H9 (cell line): Measurements from ENCODE around the gene IL15. TPM values are rescaled to one million over a fixed set of nuclear protein-coding genes. Genes with fewer than 3 reads are reported as not detected.

Source experiments
- DNase-seq: peaks from one replicate; pipeline ENCODE4 v3.0.0-alpha.2; 2017
- H2AFZ ChIP-seq: one replicate; pipeline ENCODE4 v1.6.1; 2013; ENCODE audit warnings: mild to moderate bottlenecking, low read length, control low read depth, moderate library complexity
- H2AK5ac ChIP-seq: 2 replicates; pipeline ENCODE4 v1.6.1; 2013; ENCODE audit warnings: low read length, control low read depth, mixed read lengths; ENCODE audit not compliant: insufficient read length
- H2BK120ac ChIP-seq: one replicate; pipeline ENCODE4 v1.6.1; 2013; ENCODE audit warnings: low read depth, mild to moderate bottlenecking, low read length, control low read depth, inconsistent platforms; ENCODE audit not compliant: poor library complexity, severe bottlenecking
- H2BK12ac ChIP-seq: 2 replicates; pipeline ENCODE4 v1.6.1; 2013; ENCODE audit warnings: low read length, control low read depth, mixed read lengths, low read depth; ENCODE audit not compliant: insufficient read length
- H2BK15ac ChIP-seq: 2 replicates; pipeline ENCODE4 v1.6.1; 2013; ENCODE audit warnings: low read depth, low read length, control low read depth
- H2BK20ac ChIP-seq: one replicate; pipeline ENCODE4 v1.6.1; 2013; ENCODE audit warnings: low read depth, mild to moderate bottlenecking, low read length, control low read depth, inconsistent platforms; ENCODE audit not compliant: poor library complexity, severe bottlenecking
- H2BK5ac ChIP-seq: 2 replicates; pipeline ENCODE4 v1.6.1; 2013; ENCODE audit warnings: low read length, control low read depth, mixed read lengths; ENCODE audit not compliant: insufficient read length
- H3K14ac ChIP-seq: 2 replicates; pipeline ENCODE4 v1.6.1; 2013; ENCODE audit warnings: low read length, control low read depth; ENCODE audit not compliant: insufficient read depth
- H3K18ac ChIP-seq: 2 replicates; pipeline ENCODE4 v1.6.1; 2013; ENCODE audit warnings: low read depth, mild to moderate bottlenecking, mixed read lengths, low read length, control low read depth; ENCODE audit not compliant: insufficient read length
- H3K23ac ChIP-seq: 2 replicates; pipeline ENCODE4 v1.6.1; 2013; ENCODE audit warnings: low read length, control low read depth, mixed read lengths, low read depth; ENCODE audit not compliant: insufficient read length
- H3K23me2 ChIP-seq: 2 replicates; pipeline ENCODE4 v1.6.1; 2013; ENCODE audit warnings: low read depth, mild to moderate bottlenecking, mixed read lengths, low read length, control low read depth; ENCODE audit not compliant: insufficient read length, poor library complexity, severe bottlenecking
- H3K27ac ChIP-seq: 2 replicates; pipeline ENCODE4 v1.5.1; 2013; ENCODE audit warnings: low read length, control low read depth, mixed read lengths, low read depth; ENCODE audit not compliant: insufficient read length
- H3K27me3 ChIP-seq: 2 replicates; pipeline ENCODE4 v1.6.1; 2013; ENCODE audit warnings: low read length, control low read depth, inconsistent platforms; ENCODE audit not compliant: insufficient read depth
- H3K4ac ChIP-seq: 2 replicates; pipeline ENCODE4 v1.6.1; 2013; ENCODE audit warnings: low read depth, mild to moderate bottlenecking, control low read depth, inconsistent platforms, low read length, moderate library complexity
- H3K4me1 ChIP-seq: 2 replicates; pipeline ENCODE4 v1.6.1; 2013; ENCODE audit warnings: low read length, control low read depth, inconsistent platforms; ENCODE audit not compliant: insufficient read depth
- H3K4me2 ChIP-seq: 2 replicates; pipeline ENCODE4 v1.6.1; 2013; ENCODE audit warnings: low read length, control low read depth, mixed read lengths; ENCODE audit not compliant: insufficient read length, insufficient read depth
- H3K56ac ChIP-seq: 2 replicates; pipeline ENCODE4 v1.6.1; 2013; ENCODE audit warnings: low read depth, mild to moderate bottlenecking, mixed read lengths, low read length, control low read depth; ENCODE audit not compliant: insufficient read length
- H3K79me1 ChIP-seq: 2 replicates; pipeline ENCODE4 v1.6.1; 2013; ENCODE audit warnings: low read depth, mild to moderate bottlenecking, moderate library complexity, low read length, control low read depth, inconsistent platforms; ENCODE audit not compliant: insufficient read depth, poor library complexity, severe bottlenecking
- H3K79me2 ChIP-seq: 2 replicates; pipeline ENCODE4 v1.6.1; 2013; ENCODE audit warnings: low read length, control low read depth, inconsistent platforms; ENCODE audit not compliant: insufficient read depth
- H3K9ac ChIP-seq: 2 replicates; pipeline ENCODE4 v1.6.1; 2013; ENCODE audit warnings: low read length, control low read depth, mixed read lengths; ENCODE audit not compliant: insufficient read length; ENCODE audit errors: extremely low read depth
- H3K9me3 ChIP-seq: one replicate; pipeline ENCODE4 v1.6.1; 2013; ENCODE audit warnings: low read depth, low read length, inconsistent platforms; ENCODE audit not compliant: control insufficient read depth
- H3T11ph ChIP-seq: one replicate; pipeline ENCODE4 v1.6.1; 2013; ENCODE audit warnings: mild to moderate bottlenecking, low read length, control low read depth, inconsistent platforms
- H4K20me1 ChIP-seq: one replicate; pipeline ENCODE4 v1.6.1; 2013; ENCODE audit not compliant: control insufficient read depth, insufficient read length, insufficient read depth
- H4K5ac ChIP-seq: 2 replicates; pipeline ENCODE4 v1.6.1; 2013; ENCODE audit warnings: low read depth, mild to moderate bottlenecking, mixed read lengths, low read length, control low read depth; ENCODE audit not compliant: insufficient read length
- H4K8ac ChIP-seq: replicated peaks from 2 replicates; pipeline ENCODE4 v1.6.1; 2013; ENCODE audit warnings: low read length, control low read depth, mixed read lengths, low read depth; ENCODE audit not compliant: insufficient read length
- H4K91ac ChIP-seq: 2 replicates; pipeline ENCODE4 v1.6.1; 2013; ENCODE audit warnings: low read depth, mild to moderate bottlenecking, moderate library complexity, mixed read lengths, low read length, control low read depth; ENCODE audit not compliant: insufficient read length
- H3K27ac Mint-ChIP-seq, 3 experiments: 2 replicates in 2 of 3; 3 replicates in 1 of 3; pipeline ENCODE4 v1.8.0; 2020 to 2021; ENCODE audit warnings: mixed read lengths in 3 of 3, mild to moderate bottlenecking in 1 of 3, moderate library complexity in 1 of 3
- H3K27me3 Mint-ChIP-seq: 2 replicates; pipeline ENCODE4 v1.8.0; 2021; ENCODE audit warnings: low read depth, mild to moderate bottlenecking, moderate library complexity, mixed read lengths
- H3K36me3 Mint-ChIP-seq, 3 experiments: 2 replicates in 2 of 3; 3 replicates in 1 of 3; pipeline ENCODE4 v1.8.0; 2020 to 2021; ENCODE audit warnings: low read depth in 3 of 3, mixed read lengths in 3 of 3; ENCODE audit not compliant: insufficient read depth in 1 of 3
- H3K4me1 Mint-ChIP-seq, 2 experiments: 2 replicates each; pipeline ENCODE4 v1.8.0; 2020; ENCODE audit warnings: mixed read lengths in 2 of 2
- H3K4me3 Mint-ChIP-seq, 2 experiments: 2 replicates in 1 of 2; 3 replicates in 1 of 2; pipeline ENCODE4 v1.8.0; 2020 to 2021; ENCODE audit warnings: mild to moderate bottlenecking in 2 of 2, mixed read lengths in 2 of 2, moderate library complexity in 1 of 2
- H3K9me3 Mint-ChIP-seq, 2 experiments: 2 replicates in 1 of 2; 3 replicates in 1 of 2; pipeline ENCODE4 v1.8.0; 2020; ENCODE audit warnings: mild to moderate bottlenecking in 2 of 2, mixed read lengths in 2 of 2, moderate library complexity in 1 of 2
- CTCF ChIP-seq: fragments of 200-600 bp; sonication (generic); conservative IDR thresholded peaks from 3 replicates; pipeline ENCODE4 v1.8.0; 2021; ENCODE audit warnings: antibody characterized with exemption, mild to moderate bottlenecking
- WGBS: extraction: QIAGEN DNeasy Blood & Tissue Kit; methylation state at CpG from one replicate; pipeline ENCODE4 v1.1.7; 2013; ENCODE audit warnings: missing lambda C conversion rate, low lambda C conversion rate, mixed read lengths; ENCODE audit not compliant: insufficient read length; ENCODE audit errors: extremely low coverage; 5-methylcytosine and 5-hydroxymethylcytosine counted together
- total RNA-seq: library from RNA; stranded (reverse); gene quantifications from 2 replicates; pipeline ENCODE4 v1.2.1, GENCODE V29; 2021

Gene IL15
- total RNA-seq, 1 experiment from 2014 or later = 0.61 TPM

- Histone ChIP-seq H2BK5ac (no peak overlapping the region), H3K4ac (no peak overlapping the region), H4K91ac (no peak overlapping the region), H3K9ac (no peak overlapping the region), H2AFZ (no peak overlapping the region), H3K18ac (no peak overlapping the region), H3K4me2 (no peak overlapping the region), H3K56ac (no peak overlapping the region), H3K23ac (no peak overlapping the region), H3K79me2 (no peaks in the 10 kb centered on the region), H2BK12ac (no peak overlapping the region), H3K4me1 (peaks cover 2% of the 10 kb centered on the region; the same call in 1 of the 2 replicates), H4K20me1 (no peaks in the 10 kb centered on the region), H3K23me2 (no peaks in the 10 kb centered on the region), H3K14ac (no peak overlapping the region), H4K8ac (no peak overlapping the region), H2BK120ac (no peak overlapping the region), H3K9me3 (no peaks in the 10 kb centered on the region), H4K5ac (no peak overlapping the region), H3K27ac (no peak overlapping the region), H3K79me1 (no peaks in the 10 kb centered on the region), H2BK15ac (no peak overlapping the region), H2AK5ac (no peak overlapping the region), H3K27me3 (no peaks in the 10 kb centered on the region; the same call in 1 of the 2 replicates), H2BK20ac (no peak overlapping the region), H3T11ph (no peak overlapping the region)
- Mint-ChIP-seq H3K9me3 (no peaks in the 10 kb centered on the region), H3K4me3 (no peak overlapping the region), H3K27ac (no peak overlapping the region), H3K27me3 (no peaks in the 10 kb centered on the region), H3K36me3 (no peaks in the 10 kb centered on the region), H3K4me1 (peaks cover 2 to 3% of the 10 kb centered on the region in 2 experiments; a peak in 2 of 4 replicates)
- TF ChIP-seq CTCF = no peak
- no peak for DNase-seq
- no CpG with 5 or more reads among the region's 3 CpGs for WGBS
Measured at GRCh38 chr4:141676087-141676670, 39.8 kb downstream of the IL15 start.
